ENCODE measurements around the gene KRT35. TPM values are rescaled to one million over a fixed set of nuclear protein-coding genes. Genes with fewer than 3 reads are reported as not detected.

The KRT35 gene
- total and polyA plus RNA-seq, 4 donors: not detected

- Histone ChIP-seq H3K4me3 (ENCODE audit: low read depth in 1 of 3, low read length in 3 of 3) (no peak overlapping the region), H3K9ac (ENCODE audit: low read depth in 1 of 2, low read length in 2 of 2) (no peak overlapping the region), H3K9me3 (ENCODE audit: control insufficient read depth in 4 of 4, low read length in 3 of 4) (no peaks in the 10 kb centered on the region), H3K36me3 (ENCODE audit: control insufficient read depth in 4 of 4, insufficient read depth in 3 of 4, low read depth in 1 of 4, low read length in 3 of 4) (no peaks in the 10 kb centered on the region), H3K4me1 (ENCODE audit: control insufficient read depth in 4 of 4, insufficient read depth in 4 of 4, low read length in 3 of 4) (peaks cover 0 to 10% (median 4%) of the 10 kb centered on the region in 4 donors), H3K27ac (ENCODE audit: low read depth in 1 of 2, low read length in 2 of 2) (no peak overlapping the region), H3K27me3 (ENCODE audit: control insufficient read depth in 4 of 4, insufficient read depth in 4 of 4, low read length in 3 of 4) (peaks cover 0 to 9% (median 6%) of the 10 kb centered on the region in 4 donors)
- WGBS: 77% methylated on average over 5 of the region's 5 CpGs
- no peak for DNase-seq (ENCODE audit: low spot score)
- no peak for TF ChIP-seq REST (IDR thresholded peaks at IDR 0.05)
- TF ChIP-seq HNF4A (conservative IDR thresholded peaks at IDR 0.05): no peak
- TF ChIP-seq TAF1 (conservative IDR thresholded peaks at IDR 0.05): no peak
- no peak for TF ChIP-seq MAX (IDR thresholded peaks at IDR 0.05)
- no peak for TF ChIP-seq RAD21 (IDR thresholded peaks at IDR 0.05)
- TF ChIP-seq FOXA1 (IDR thresholded peaks at IDR 0.05): no peak
- no peak for TF ChIP-seq GABPA (IDR thresholded peaks at IDR 0.05 in 1 of 2, conservative IDR thresholded peaks at IDR 0.05 in 1 of 2)
- no peak for TF ChIP-seq SP1 (IDR thresholded peaks at IDR 0.05)
- no peak for TF ChIP-seq HNF4G (IDR thresholded peaks at IDR 0.05)
- TF ChIP-seq JUND (IDR thresholded peaks at IDR 0.05): no peak
- no peak for TF ChIP-seq ZBTB33 (IDR thresholded peaks at IDR 0.05)
- TF ChIP-seq YY1 (IDR thresholded peaks at IDR 0.05): no peak
- no peak for TF ChIP-seq NR2F2 (IDR thresholded peaks at IDR 0.05)
- no peak for TF ChIP-seq EGR1 (IDR thresholded peaks at IDR 0.05; ENCODE audit: low read depth in 2 of 2)
- no peak for TF ChIP-seq RXRA (IDR thresholded peaks at IDR 0.05)
- TF ChIP-seq ATF3 (IDR thresholded peaks at IDR 0.05): no peak
- no peak for TF ChIP-seq FOXA2 (IDR thresholded peaks at IDR 0.05)
- TF ChIP-seq CTCF (IDR thresholded peaks at IDR 0.05; ENCODE audit: low read depth, low read length, missing input control): no peak
Measured at GRCh38 chr17:41529491-41529915, 48.6 kb upstream of the KRT35 start.
